Measurements from ENCODE around the gene ZNF267.

DNA sequence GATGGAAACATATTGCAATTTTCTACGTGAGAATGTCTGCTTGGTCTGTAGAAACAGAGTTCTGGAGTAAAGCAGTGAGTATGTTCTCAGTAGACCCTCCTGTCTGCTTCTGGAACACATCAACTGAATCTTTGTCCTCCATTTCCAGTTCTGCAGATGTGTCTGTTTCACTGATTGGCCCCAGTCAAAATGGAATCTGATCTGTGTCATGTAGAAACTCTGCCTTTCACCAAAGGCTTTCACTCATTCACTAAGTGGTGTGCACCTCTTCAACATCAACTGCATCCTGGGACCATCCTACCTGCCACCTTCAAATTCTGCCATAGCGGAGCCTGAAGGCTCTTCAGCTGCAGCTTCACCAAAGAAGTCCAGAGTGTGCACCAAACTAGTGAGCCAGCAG lies 2.8 kb upstream of the ZNF267 start:
- no peak for TF ChIP-seq CTCF (IDR thresholded peaks at IDR 0.05; ENCODE audit: poor library complexity, severe bottlenecking)
- no peak for TF ChIP-seq EZH2 (IDR thresholded peaks at IDR 0.05; ENCODE audit: borderline replicate concordance, insufficient read depth, low read length, poor library complexity, severe bottlenecking)
- no peak for TF ChIP-seq EP300 (conservative IDR thresholded peaks at IDR 0.05; ENCODE audit: poor library complexity, severe bottlenecking)
- TF ChIP-seq POLR2AphosphoS5 (IDR thresholded peaks at IDR 0.05) = no peak

Measured in neural cell (in vitro differentiated cells).